Pulmonary artery endothelial cell (primary cell): ENCODE measurements around the gene PPP1R3C. TPM values are rescaled to one million over a fixed set of nuclear protein-coding genes. Genes with fewer than 3 reads are reported as not detected.

ENCODE experiments used
- DNase-seq: peaks from one replicate; pipeline ENCODE4 v3.0.0-alpha.2; 2011; ENCODE audit warnings: low read depth, low spot score
- total RNA-seq: library from RNA; depleted of rRNA; stranded (reverse); fragments of >200 nt; gene quantifications from 2 replicates; pipeline ENCODE4 v1.2.3, GENCODE V29; 2014

The PPP1R3C gene
- total RNA-seq, 1 donor from 2014 or later, result 1.2 TPM

GRCh38 chr10:91601212-91601611 lies 31.7 kb downstream of the PPP1R3C start:
- no peak for DNase-seq

GRCh38 chr10:91598211-91598977 lies 34.5 kb downstream of the PPP1R3C start:
- DNase-seq, result no peak

- DNase-seq, result no peak
Observed at GRCh38 chr10:91597197-91597881, 35.5 kb downstream of the PPP1R3C start.

GRCh38 chr10:91596825-91597196 lies 36.1 kb downstream of the PPP1R3C start:
- no peak for DNase-seq

GRCh38 chr10:91593834-91594233 lies 39.0 kb downstream of the PPP1R3C start:
- no peak for DNase-seq

GRCh38 chr10:91593366-91593765 lies 39.5 kb downstream of the PPP1R3C start:
- DNase-seq, result no peak

- DNase-seq, result no peak
Observed at GRCh38 chr10:91592266-91592975, 40.5 kb downstream of the PPP1R3C start.

- no peak for DNase-seq
Observed at GRCh38 chr10:91591797-91592174, 41.1 kb downstream of the PPP1R3C start.

GRCh38 chr10:91590904-91591796 lies 41.7 kb downstream of the PPP1R3C start:
- DNase-seq, result no peak

- DNase-seq, result no peak
Observed at GRCh38 chr10:91590142-91590903, 42.5 kb downstream of the PPP1R3C start.

- DNase-seq, result no peak
Observed at GRCh38 chr10:91589658-91590035, 43.2 kb downstream of the PPP1R3C start.

GRCh38 chr10:91589015-91589657 lies 43.7 kb downstream of the PPP1R3C start:
- no peak for DNase-seq

GRCh38 chr10:91587710-91588638 lies 44.9 kb downstream of the PPP1R3C start:
- DNase-seq, result no peak

GRCh38 chr10:91582153-91582554 lies 50.7 kb downstream of the PPP1R3C start:
- DNase-seq, result no peak

GRCh38 chr10:91579329-91579985 lies 53.4 kb downstream of the PPP1R3C start:
- DNase-seq, result no peak
